NCI-H510A treated with DMSO at 0.1 percent for 48 hours (cell line): ENCODE measurements around the gene TIMD4.
"Not testable (repeated sequence)": the region's sequence is repeated elsewhere in the genome, so short reads cannot be mapped to it uniquely, and the experiment has no call there.

Experiments used
- DNase-seq: peaks from one replicate; lab custom pipeline; 2025; lab: John Stamatoyannopoulos, UW

The TIMD4 gene

DNA sequence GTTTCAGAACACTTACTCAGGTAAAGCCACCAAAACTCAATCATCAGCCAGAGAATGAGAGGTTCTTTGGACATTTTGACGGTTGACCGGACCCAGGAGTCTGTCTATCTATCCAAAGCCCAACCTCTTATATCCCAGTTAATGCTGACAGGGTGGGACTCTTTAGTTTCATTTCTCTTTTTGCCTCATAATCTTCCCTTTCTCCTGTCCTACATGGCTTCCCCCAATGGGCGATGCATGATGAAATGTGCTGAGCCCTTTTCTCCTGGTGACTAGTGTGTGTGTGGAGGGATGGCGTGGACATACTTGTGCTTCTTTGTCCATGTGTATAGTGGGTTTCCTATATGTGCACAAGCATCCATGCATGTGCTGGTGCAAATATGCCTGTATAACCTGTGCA is at the start of gene TIMD4:
TIMD4 (minus strand) TSS at position 102 of the 400 bp plus-strand sequence; CDS start at position 74, 28 bp downstream.
- no peak for DNase-seq

DNA sequence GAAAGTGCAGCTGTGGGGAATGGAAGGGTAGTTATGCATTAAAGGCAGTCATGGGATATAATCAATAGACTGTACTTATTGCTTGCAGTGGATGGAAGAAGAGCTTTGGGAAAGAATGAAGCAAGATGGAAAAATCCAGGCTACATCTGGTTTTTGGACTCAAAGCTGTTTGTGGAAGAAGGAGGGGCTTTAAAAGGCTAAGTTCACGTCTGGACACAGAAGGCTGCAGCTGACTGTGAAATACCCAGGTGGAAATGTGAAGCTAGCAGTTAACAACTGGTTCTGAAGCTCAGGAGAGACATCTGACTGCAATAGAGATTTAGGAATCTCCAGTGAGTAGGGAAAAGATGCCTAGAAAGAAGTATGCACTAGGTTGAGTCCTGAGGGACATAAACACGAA is 43.2 kb upstream of the TIMD4 start:
- DNase-seq = no peak

- DNase-seq = no peak
Measured at GRCh38 chr5:157004893-157005551, 42.0 kb upstream of the TIMD4 start.

GRCh38 chr5:156991714-156992113 is 28.7 kb upstream of the TIMD4 start:
- DNase-seq = no peak

- DNase-seq = no peak
Measured at GRCh38 chr5:156984064-156984463, 21.0 kb upstream of the TIMD4 start.

- no peak for DNase-seq
Measured at GRCh38 chr5:156981481-156981880, 18.5 kb upstream of the TIMD4 start.

- no peak for DNase-seq
Measured at GRCh38 chr5:156974328-156974727, 11.3 kb upstream of the TIMD4 start.

DNA sequence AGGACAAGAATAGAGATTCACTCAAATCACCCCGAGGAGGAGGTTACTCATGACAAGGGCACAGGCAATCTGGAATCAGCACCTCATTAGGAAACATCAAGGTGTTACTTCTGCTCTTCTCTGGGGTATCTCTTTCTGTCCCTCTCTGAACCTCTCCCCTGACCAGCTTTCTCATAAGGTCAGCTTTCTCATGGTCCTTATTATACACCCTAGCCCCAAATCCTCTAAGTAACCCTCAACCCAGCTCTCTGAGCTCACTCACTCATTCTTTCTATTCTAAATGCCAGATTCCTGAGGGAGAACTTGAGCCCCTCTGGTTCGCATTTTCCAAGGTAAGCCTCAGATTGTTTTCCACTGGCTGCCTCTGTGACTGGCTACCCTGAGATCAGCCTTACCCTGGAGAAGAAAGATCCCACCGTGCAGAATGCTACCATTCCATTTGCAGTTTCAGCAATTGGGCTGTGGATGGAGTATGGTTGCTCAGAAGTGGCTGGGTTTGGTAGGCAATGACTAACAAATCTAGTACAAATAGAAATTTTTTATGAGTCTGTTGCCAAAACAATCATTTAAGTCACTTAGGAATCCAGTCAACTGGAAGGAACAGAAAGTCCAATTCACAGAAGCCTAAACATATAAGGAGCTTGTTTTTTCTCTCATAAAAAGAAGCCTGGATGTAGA is 9.0 kb upstream of the TIMD4 start:
- DNase-seq = no peak

DNA sequence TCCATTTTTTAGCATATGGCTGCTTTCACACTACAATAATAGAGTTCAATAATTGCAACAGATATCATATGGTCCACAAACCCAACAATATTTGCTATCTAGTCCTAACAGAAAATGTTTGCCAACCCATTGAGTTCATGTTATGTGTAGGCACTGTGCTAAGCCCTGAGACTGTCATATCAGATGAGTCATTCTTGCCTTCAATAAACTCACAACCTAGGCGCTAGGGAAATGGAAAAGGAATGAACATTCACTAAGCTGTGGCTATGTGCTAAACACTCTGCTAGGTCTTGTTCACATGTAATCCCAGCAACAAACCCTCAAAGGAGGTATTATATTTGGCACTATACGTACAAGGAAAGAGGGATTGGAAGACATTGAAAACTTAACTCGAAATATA is 8.4 kb upstream of the TIMD4 start:
- DNase-seq = no peak

- DNase-seq = not testable (repeated sequence)
Measured at GRCh38 chr5:156967386-156967785, 4.4 kb upstream of the TIMD4 start.

DNA sequence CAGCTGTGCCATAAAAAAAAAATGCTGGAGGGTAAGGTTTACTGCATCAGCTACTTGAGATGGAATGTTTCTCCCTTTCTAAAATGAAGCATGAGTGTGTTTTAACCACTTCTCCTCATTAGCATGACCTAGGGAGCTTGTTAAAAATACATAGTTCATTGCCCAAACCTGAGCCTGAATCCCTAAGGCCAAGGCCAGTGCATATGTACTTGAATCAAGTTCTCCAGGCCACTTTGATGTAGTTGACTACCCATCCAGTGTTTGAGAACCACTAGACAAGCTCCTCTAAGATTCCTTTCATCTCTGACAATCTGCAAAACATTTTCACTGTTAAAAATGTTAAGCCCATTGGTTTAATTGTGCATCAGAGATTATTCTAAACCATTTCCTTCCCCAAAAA is 6.7 kb downstream of the TIMD4 start:
- DNase-seq = no peak

GRCh38 chr5:156951359-156951758 is 11.7 kb downstream of the TIMD4 start:
- no peak for DNase-seq

DNA sequence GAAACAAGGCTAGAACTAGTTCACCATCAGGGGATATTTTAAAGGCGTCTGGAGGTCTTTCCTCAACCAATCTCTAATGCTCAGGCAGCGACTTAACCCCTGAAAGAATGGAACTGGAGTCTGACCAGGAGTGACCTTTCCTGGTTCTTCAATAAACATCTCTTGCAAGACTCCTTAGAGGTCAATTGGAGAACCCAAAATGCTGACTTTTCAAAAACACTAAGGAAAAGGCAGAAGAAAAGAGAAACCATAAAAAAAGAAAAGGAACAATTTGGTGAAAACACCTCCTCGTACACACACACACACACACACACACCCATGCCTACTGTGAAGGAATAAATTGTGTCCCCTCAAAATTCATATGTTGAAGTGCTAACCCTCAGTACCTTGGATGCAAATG is 12.3 kb downstream of the TIMD4 start:
- DNase-seq = no peak

DNA sequence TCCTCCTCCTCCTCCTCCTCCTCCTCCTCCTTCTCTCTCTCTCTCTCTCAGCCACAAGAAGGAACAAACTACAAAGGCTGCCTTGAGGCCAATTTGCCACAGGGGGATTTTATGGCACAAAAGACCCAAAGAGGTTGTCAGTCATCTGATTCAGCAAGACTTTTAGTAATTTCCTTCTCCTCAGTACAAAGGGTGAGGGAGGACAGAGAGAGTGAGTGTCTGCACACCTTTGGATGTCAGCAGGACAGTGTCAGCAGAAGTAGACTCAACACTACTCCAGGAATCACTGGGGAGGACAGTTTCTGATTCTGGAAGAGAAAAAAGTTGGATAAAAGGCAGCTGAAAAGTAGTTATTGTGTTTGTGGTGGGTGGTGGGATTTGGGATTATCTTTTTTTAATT is 13.6 kb downstream of the TIMD4 start:
- no peak for DNase-seq

DNA sequence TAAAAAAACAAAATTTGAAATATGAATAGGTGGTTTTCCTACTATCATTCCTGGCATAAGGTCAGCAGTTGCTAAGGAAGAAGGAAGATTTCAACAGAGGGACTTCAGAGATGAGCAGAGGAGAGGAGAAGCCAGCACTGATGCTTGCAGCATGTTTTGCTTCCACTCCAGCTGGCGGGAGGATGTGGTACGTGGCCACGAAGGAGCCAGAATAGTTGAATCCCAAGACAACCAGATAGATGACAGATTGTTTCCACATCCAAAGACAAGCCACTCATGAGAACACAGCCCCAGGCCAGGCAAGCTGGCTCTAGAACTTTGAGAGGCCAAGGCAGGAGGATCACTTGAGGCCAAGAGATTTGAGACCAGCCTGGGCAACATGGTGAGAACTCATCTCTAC is 15.1 kb downstream of the TIMD4 start:
- no peak for DNase-seq

DNA sequence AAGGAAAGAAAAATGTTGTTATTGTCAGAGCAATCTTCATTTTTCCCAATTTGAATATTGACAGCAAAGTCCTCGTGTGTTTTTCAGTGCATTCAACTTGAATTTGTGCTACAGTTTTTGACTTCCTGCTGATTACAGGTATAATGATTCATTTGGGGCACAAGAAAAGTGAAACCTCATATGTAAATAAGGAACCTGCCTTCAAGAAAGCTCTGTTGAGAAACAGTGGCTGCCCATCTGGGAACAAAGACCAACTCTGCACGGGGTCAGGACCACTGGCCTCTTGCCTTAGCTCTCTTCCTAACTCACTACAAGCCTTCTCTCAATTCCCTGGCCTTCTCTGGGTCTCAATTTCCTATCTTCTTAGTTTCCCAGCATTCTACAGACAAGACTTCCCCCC is 21.0 kb downstream of the TIMD4 start:
- DNase-seq = no peak

GRCh38 chr5:156940462-156940861 is 22.6 kb downstream of the TIMD4 start:
- not testable (repeated sequence) for DNase-seq

GRCh38 chr5:156936972-156937371 is 26.1 kb downstream of the TIMD4 start:
- DNase-seq = no peak

- DNase-seq = no peak
Measured at GRCh38 chr5:156934450-156935211, 28.4 kb downstream of the TIMD4 start.

GRCh38 chr5:156929366-156929948 is 33.6 kb downstream of the TIMD4 start:
- no peak for DNase-seq

DNA sequence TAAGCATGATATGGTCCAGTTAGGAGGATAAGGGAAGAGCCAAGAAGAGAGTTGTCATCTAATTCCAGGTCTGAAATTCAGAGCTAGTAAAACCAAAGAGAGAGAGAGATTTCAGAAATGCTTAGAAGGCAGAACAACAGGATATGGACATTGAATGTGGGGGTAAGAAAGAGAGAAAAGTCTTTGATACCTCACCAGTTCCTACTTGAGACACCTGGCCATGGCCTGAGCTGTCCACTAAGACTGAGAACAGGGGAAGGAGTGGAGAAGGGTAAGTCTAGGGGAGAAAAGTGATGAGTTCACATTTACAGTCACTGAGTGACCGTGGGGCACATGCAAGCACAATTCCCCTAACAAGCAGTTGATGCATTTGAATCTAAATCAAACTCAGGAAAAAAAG is 35.5 kb downstream of the TIMD4 start:
- no peak for DNase-seq

- not testable (repeated sequence) for DNase-seq
Measured at GRCh38 chr5:156925767-156926166, 37.3 kb downstream of the TIMD4 start.
